Loucy (cell line): Measurements from ENCODE around the gene BMERB1.
"Not testable (repeated sequence)": the region's sequence is repeated elsewhere in the genome, so short reads cannot be mapped to it uniquely, and the experiment has no call there.

Experiments used
- H2AFZ ChIP-seq: fragments of 200-600 bp; sonication (generic); 2 replicates; pipeline ENCODE4 v1.6.0; 2016; ENCODE audit warnings: antibody characterized with exemption, mild to moderate bottlenecking, low read length, moderate library complexity
- H3F3A ChIP-seq: fragments of 200-600 bp; 2 replicates; pipeline ENCODE4 v1.6.0; 2016; ENCODE audit warnings: antibody characterized with exemption, low read depth, mild to moderate bottlenecking
- H3K27me3 ChIP-seq: fragments of 200-600 bp; sonication (generic); 2 replicates; pipeline ENCODE4 v1.6.1; 2014; ENCODE audit warnings: low read length, mild to moderate bottlenecking; ENCODE audit not compliant: insufficient read depth, poor library complexity, severe bottlenecking
- H3K36me3 ChIP-seq: fragments of 200-600 bp; sonication (generic); 2 replicates; pipeline ENCODE4 v1.6.1; 2016; ENCODE audit warnings: low read length; ENCODE audit not compliant: insufficient read depth
- H3K4me1 ChIP-seq: fragments of 200-600 bp; sonication (generic); 2 replicates; pipeline ENCODE4 v1.5.1; 2014; ENCODE audit warnings: low read length, mild to moderate bottlenecking; ENCODE audit not compliant: insufficient read depth, poor library complexity, severe bottlenecking
- H3K4me2 ChIP-seq: fragments of 200-600 bp; sonication (generic); 2 replicates; pipeline ENCODE4 v1.6.0; 2014; ENCODE audit warnings: antibody characterized with exemption, low read length, low read depth, mild to moderate bottlenecking; ENCODE audit not compliant: poor library complexity, severe bottlenecking
- H3K4me3 ChIP-seq: fragments of 200-600 bp; sonication (generic); 2 replicates; pipeline ENCODE4 v1.5.1; 2014; ENCODE audit warnings: low read length, mild to moderate bottlenecking, mixed read lengths; ENCODE audit not compliant: poor library complexity, severe bottlenecking
- H3K79me2 ChIP-seq: fragments of 200-600 bp; sonication (generic); 2 replicates; pipeline ENCODE4 v1.6.1; 2014; ENCODE audit warnings: low read length; ENCODE audit not compliant: insufficient read depth
- H3K9ac ChIP-seq: fragments of 200-600 bp; sonication (generic); 2 replicates; pipeline ENCODE4 v1.6.0; 2014; ENCODE audit warnings: mild to moderate bottlenecking, low read depth, low read length, moderate library complexity; ENCODE audit not compliant: poor library complexity, severe bottlenecking
- H3K9me2 ChIP-seq: fragments of 200-600 bp; sonication (generic); replicated peaks from 2 replicates; pipeline ENCODE4 v1.6.1; 2016; ENCODE audit warnings: low read depth, low read length, mixed read lengths
- H3K9me3 ChIP-seq: fragments of 200-600 bp; sonication (generic); 2 replicates; pipeline ENCODE4 v1.6.1; 2014; ENCODE audit warnings: mild to moderate bottlenecking, antibody characterized with exemption, low read length, low read depth; ENCODE audit not compliant: insufficient read depth
- H4K20me1 ChIP-seq: fragments of 200-600 bp; sonication (generic); 2 replicates; pipeline ENCODE4 v1.6.0; 2014; ENCODE audit warnings: antibody characterized with exemption, low read length, mild to moderate bottlenecking; ENCODE audit not compliant: insufficient read depth, poor library complexity, severe bottlenecking
- EZH2phosphoT487 ChIP-seq: fragments of 200-600 bp; IDR thresholded peaks from 2 replicates; pipeline ENCODE4 v1.6.1; 2018; ENCODE audit warnings: antibody characterized with exemption, mild to moderate bottlenecking, moderate library complexity, borderline replicate concordance
- TF ChIP-seq, protein P1 (sequence below): fragments of 200-600 bp; sonication (generic); conservative IDR thresholded peaks from 2 replicates; pipeline ENCODE4 v1.5.1; 2014; ENCODE audit warnings: mild to moderate bottlenecking, antibody characterized with exemption, low read length

The BMERB1 gene

DNA sequence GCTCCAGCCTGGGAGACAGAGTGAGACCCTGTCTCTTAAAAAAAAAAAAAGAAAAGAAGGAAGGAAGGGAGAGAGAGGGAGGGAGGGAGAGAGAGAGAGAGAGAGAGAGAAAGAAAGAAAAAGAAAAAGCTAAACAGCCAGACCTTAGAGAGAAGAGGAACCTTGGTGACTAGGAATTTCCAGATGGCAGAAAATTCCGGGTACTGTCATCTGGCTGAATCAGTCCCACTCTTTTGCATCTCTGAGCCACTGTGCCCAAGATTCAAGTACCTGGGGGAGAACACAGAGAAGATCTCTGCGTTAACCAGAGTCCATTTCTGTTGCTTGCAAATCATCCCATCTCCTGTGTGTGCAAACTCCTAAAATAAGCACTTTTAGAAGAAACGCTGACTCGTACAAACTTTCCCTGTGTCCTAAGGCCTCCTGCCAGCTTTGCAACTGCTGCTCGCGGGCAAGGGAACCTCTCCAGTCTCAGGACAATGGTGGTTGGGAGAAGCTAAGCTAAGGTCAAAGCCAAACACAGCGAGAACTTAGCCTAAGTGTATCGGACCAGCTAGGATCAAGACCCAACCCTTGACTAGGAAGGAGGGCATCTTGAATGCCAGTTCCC lies 18.0 kb downstream of the BMERB1 start:
- H3K9ac ChIP-seq, result no peak overlapping the region
- H2AFZ ChIP-seq, result no peak overlapping the region
- H3K9me3 ChIP-seq, result no peaks in the 10 kb centered on the region
- no peaks in the 10 kb centered on the region for H3K36me3 ChIP-seq
- no peaks in the 10 kb centered on the region for H4K20me1 ChIP-seq
- H3K4me2 ChIP-seq, result no peak overlapping the region
- no peaks in the 10 kb centered on the region for H3K27me3 ChIP-seq
- H3K79me2 ChIP-seq, result no peaks in the 10 kb centered on the region
- TF ChIP-seq, protein P1, sequence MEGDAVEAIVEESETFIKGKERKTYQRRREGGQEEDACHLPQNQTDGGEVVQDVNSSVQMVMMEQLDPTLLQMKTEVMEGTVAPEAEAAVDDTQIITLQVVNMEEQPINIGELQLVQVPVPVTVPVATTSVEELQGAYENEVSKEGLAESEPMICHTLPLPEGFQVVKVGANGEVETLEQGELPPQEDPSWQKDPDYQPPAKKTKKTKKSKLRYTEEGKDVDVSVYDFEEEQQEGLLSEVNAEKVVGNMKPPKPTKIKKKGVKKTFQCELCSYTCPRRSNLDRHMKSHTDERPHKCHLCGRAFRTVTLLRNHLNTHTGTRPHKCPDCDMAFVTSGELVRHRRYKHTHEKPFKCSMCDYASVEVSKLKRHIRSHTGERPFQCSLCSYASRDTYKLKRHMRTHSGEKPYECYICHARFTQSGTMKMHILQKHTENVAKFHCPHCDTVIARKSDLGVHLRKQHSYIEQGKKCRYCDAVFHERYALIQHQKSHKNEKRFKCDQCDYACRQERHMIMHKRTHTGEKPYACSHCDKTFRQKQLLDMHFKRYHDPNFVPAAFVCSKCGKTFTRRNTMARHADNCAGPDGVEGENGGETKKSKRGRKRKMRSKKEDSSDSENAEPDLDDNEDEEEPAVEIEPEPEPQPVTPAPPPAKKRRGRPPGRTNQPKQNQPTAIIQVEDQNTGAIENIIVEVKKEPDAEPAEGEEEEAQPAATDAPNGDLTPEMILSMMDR, result no peak
- no peak for TF ChIP-seq EZH2phosphoT487
- no peaks in the 10 kb centered on the region for H3K4me1 ChIP-seq
- no peak overlapping the region for H3K4me3 ChIP-seq
- H3F3A ChIP-seq, result no peaks in the 10 kb centered on the region
- no peaks in the 10 kb centered on the region for H3K9me2 ChIP-seq

DNA sequence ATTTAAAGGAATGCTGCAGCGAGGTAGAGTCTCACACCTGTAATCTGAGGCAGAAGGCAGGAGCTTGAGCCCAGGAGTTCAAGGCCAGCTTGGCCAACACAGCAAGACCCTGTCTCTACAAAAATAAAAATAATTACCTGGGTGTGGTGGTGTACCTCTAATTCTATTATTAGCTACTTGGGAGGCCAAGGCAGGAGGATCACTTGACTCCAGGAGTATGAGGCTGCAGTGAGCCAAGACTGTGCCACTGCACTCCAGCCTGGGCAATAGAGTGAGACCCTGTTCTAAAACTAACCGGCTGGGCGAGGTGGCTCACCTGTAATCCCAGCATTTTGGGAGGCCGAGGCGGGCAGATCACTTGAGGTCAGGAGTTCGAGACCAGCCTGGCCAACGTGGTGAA lies 18.9 kb downstream of the BMERB1 start:
- H3K27me3 ChIP-seq, H3K4me1 ChIP-seq, H3K79me2 ChIP-seq, H2AFZ ChIP-seq, H3K4me3 ChIP-seq, H3K4me2 ChIP-seq, H3F3A ChIP-seq, H3K9me3 ChIP-seq, H3K9me2 ChIP-seq, H3K9ac ChIP-seq, H4K20me1 ChIP-seq, H3K36me3 ChIP-seq: not testable (repeated sequence)

DNA sequence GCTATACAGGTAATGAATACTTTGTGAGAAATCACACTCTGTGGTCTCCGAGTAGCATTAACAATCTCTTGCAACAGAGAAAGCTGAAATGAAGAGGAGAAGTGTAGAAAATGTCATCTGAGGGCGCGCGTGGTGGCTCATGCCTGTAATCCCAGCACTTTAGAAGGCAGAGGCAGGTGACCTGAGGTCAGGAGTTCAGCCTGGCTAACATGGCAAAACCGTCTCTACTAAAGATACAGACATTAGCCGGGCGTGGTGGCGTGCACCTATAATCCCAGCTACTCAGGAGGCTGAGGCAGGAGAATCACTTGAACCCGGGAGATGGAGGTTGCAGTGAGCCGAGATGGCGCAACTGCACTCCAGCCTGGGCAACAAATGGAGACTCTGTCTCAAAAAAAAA lies 20.5 kb downstream of the BMERB1 start:
- not testable (repeated sequence) for H3K9ac ChIP-seq, H3K4me2 ChIP-seq, H3K4me3 ChIP-seq, H3K27me3 ChIP-seq, H3K9me2 ChIP-seq, H3F3A ChIP-seq, H3K36me3 ChIP-seq, H4K20me1 ChIP-seq, H3K79me2 ChIP-seq, H3K4me1 ChIP-seq, H2AFZ ChIP-seq, H3K9me3 ChIP-seq

DNA sequence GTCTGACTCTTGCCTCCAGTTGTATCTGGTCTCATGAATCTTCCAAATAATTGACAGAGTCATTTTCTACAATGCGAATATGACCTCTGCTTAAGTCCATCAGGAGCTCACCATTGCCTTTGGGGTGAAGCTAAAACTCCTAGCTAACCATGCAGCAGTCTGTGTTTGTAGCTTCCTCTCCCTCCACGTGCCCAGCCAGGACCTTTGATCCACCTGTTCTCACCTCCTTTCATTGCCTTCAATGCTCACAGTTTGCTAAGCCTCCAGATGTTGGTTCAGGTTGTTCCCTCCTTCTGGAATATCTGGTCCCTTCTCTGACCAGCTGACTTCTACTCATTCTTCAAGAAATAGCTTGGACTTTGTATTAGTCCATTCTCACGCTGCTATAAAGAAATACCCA lies 23.0 kb downstream of the BMERB1 start:
- no peaks in the 10 kb centered on the region for H3K9me2 ChIP-seq

More for the DNA sequence above, 23.0 kb downstream of the BMERB1 start:
- Histone ChIP-seq H3K9ac (no peak overlapping the region), H3K79me2 (no peaks in the 10 kb centered on the region), H3F3A (no peaks in the 10 kb centered on the region), H3K9me3 (no peaks in the 10 kb centered on the region), H3K36me3 (no peaks in the 10 kb centered on the region), H3K27me3 (no peaks in the 10 kb centered on the region), H2AFZ (no peak overlapping the region), H3K4me2 (no peak overlapping the region), H3K4me1 (no peaks in the 10 kb centered on the region), H4K20me1 (no peaks in the 10 kb centered on the region), H3K4me3 (no peak overlapping the region)
- TF ChIP-seq, protein P1, result no peak
- TF ChIP-seq EZH2phosphoT487, result no peak
